GM18873 (cell line): ENCODE measurements around the gene SLC25A30.
"Not testable (repeated sequence)": the region's sequence is repeated elsewhere in the genome, so short reads cannot be mapped to it uniquely, and the experiment has no call there.

Source experiments
- ATAC-seq: cut with Tn5 transposase; IDR thresholded peaks from one replicate; pipeline ENCODE4 v1.9.1; 2021; ENCODE audit warnings: mild to moderate bottlenecking, moderate library complexity, moderate number of reproducible peaks; ENCODE audit not compliant: unreplicated experiment, low FRiP score

SLC25A30 gene

DNA sequence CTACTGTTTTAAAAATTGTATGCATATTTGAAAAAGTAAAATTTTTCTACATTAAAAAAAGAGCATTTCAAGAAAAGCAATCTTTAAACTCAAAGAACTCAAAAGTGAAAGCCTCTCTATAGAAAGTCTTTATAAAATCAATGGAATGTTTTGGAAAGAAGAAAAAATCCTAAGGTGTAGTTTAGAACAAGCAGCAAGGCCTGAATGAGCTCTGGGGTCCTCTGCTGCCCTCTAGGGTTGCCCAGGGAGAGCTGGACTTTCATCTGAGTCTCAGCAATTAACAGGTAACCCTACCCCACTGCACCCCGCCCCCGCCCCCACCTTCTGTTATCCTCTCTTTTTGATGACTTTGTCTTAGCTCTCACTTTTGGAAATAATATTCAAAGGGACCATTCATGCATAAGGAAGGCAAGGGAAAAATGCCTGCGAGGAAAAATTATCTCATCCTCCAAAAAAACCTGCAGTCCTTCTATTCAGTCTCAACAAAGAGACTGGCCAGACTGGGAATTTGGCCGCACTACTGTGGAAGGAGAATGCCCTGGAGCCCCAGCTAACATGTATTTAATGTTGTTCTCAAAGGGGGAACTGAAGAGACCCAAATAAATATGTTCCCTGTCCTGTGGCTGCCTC is 24.1 kb downstream of the SLC25A30 start:
- no peak for ATAC-seq

DNA sequence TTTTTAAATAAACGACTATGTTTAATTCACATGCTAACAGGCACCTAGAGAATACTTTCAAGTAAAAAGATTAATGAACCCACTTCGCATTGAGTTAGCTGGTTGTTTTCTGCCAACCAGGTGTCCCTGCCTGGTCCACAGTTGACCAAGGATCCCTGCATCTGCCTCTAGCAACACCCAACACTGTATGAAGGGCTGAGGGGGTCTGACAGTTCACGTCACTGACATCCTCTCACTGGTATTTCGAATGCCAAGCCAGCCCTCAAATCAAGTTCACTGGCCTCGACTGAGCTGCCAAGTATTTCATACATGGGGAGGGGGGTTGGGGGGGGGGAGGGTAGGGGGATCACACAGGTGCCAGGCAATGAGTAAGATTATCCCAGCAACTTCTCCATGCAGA is 25.4 kb downstream of the SLC25A30 start:
- no peak for ATAC-seq

DNA sequence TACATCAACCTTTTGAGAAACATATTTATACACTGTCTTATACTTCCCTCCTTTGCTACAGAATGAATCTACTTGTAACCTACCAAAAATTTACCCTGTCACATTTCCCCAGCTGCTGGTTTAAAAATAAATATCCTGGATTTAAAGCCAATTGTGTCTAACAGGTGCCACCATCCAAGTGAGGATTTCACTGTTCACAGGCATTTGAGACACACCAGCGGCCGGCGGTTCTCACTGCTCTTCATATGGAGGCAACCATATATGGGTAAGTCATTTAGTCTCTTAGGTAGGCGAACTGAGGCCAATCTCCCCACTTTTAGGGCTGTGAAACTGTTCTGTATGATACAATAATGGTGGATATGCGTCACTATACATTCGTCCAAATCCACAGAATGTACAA is 26.2 kb downstream of the SLC25A30 start:
- ATAC-seq: no peak

DNA sequence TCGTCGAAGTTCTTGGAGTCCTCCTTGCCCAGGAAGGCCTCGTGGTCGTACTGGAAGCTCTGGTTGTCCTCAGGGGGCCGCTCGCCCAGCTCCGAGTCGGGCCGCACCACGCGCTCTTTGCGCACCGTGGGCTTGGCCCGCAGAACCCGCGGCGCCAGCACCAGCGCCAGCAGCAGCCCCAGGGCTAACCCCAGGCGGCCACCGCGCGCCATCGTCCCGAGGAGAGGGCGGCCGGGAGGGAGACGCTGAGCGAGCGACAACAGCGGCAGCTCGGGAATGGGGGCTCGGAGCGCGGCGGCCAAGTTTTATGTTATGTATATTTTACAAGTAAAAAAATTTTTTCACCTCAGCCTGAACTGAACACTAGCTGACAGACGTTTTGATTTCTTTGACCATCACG is 27.0 kb downstream of the SLC25A30 start:
- ATAC-seq: not testable (repeated sequence)

DNA sequence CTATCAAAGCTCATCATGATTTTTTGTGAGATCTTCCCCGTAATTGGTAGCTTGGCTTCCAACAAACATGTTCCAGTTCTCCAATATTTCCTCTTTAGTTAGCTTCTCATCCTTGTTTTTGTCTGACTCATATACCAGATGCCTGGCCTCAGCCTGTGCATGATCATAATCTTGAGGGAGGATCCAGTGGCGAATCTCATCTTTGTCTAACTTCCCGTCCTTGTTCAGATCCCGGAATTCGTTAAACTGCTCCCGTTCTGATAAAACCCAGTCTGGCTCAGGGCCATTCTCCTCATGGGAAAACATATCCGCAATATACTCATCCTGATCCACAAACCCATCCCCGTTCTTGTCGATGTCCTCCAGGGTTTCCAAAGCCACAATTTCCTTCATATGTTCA is 27.8 kb downstream of the SLC25A30 start:
- ATAC-seq: not testable (repeated sequence)

DNA sequence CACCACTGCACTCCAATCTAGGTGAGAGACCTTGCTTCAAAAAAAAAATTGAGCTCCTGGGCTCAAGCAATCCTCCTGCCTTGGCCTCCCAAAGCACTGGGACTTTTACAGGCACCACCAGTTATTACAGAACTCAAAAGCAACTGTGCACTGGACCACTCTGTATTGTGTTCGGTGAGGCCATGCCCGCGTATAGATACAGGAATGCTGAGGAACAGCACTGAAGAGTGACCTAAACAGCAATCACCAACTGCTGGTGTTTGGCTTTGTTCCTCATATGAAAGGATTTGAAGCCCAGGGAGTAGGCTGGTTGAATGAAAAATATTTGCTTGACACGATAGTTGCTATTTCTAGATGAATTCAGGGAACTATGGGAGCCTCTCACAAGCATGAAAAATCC is 29.5 kb downstream of the SLC25A30 start:
- ATAC-seq: no peak

DNA sequence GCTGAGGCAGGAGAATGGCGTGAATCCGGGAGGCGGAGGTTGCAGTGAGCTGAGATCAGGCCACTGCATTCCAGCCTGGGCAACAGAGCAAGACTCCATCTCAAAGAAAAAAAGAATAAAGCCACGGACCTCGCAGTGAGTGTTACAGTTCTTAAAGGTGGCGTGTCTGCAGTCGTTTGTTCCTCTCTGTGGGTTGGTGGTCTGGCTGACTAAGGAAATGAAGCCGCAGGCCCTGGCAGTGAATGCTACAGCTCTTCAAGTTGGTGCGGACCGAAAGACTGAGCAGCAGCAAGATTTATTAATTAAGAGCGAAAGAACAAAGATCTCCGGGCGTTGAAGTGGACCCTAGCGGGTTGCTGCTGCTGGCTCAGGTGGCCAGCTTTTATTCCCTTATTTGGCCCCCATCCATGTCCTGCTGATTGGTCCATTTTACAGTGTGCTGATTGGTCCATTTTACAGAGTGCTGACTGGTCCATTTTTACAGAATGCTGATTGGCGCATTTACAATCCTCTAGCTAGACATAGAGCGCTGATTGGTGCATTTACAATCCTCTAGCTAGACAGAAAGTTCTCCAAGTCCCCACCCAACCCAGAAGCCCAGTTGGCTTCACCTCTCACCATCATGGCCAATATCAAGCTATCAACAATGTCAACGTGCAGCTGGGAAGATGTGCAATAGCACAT is 31.1 kb downstream of the SLC25A30 start:
- not testable (repeated sequence) for ATAC-seq

DNA sequence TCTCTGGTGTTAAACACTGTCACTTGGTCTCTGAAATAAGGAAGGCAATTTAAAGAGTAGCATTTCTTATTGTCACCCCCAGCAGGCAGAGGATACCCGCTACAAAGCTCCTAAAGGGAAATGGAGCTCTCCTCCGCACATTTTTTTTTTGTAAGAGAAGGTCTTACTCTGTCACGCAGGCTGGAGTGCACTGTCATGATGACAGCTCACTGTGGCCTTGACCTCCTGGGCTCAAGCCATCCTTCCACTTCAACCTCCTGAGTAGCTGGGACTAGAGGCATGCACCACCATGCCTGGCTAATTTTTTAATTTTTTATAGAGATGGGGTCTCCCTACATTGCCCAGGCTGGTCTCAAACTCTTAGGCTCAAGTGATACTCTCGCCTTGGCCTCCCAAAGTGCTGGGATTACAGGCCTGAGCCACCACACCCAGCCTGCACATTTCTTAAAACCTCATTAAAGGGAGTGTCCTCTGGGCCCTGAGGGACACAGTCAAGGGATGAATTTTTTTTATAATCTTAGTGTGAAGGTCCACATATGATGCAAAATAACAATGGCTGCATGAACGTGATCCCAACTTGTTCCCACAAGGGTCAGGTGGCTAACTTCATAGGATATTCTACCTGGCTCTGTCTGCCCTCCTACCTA is 32.1 kb downstream of the SLC25A30 start:
- no peak for ATAC-seq

DNA sequence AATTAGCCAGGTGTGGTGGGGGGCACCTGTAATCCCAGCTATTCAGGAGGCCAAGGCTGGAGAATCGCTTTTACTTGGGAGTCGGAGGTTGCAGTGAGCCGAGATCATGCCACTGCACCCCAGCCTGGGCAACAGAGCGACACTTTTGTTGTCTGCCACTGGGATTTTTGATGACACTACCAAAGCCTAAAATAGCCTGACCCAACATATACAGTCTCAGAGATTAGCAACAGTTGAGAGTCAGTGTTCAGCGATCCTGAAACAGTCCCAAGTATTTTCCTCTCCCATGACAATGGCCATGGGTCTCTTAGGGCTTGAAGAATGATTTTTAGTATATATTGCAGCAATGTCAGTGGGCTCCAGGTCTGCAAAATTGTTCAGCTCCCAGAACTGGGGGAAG is 32.9 kb downstream of the SLC25A30 start:
- no peak for ATAC-seq

DNA sequence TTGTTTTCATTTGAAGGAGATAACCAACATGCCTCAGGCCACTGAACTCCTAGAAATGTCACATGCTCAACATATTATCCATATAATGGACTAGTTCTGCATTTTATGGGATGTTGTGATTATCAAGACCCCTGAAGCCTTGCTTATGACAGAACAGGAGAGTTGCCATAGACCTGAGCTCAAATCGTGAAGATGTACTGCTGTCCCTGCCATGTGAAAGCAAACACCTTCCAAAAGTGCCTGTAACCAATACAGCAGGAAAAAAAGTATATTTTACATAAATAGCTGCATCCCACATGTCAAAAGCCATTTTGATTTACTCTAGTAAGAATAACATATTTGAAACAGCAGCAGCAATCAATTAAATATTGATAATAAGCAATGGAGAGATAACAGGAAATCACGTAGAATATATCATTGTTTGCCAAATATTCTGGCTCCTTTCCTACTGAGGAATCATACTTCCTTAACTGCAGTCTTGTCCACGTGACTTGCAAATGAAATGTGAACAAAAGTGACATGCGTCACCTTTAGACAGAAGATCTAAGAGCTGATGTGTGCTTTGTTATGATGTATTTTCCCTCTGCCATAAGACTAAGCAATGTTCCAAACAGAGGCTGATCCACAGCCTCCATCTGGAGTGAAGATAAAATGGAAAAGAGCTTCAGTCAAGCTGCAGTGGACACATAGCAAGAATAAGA is 33.5 kb downstream of the SLC25A30 start:
- no peak for ATAC-seq

DNA sequence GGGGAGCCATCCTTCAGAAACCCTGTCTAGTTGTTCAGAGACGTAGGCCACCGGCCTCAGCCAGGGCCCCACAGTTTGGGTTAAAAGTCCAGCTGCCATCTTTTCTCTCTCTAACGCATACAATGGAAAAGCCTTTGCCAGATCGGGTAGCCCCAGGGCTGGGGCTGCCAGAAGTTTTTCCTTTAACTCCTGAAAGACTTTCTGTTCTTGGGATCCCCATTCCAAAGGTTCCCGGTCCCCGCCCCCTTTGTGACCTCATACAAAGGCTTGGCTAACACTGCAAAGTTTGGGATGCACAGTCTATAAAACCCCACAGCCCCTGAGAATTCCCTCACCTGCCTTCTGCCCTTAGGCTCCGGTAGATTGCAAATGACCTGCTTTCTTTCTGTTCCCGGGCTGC is 35.4 kb downstream of the SLC25A30 start:
- not testable (repeated sequence) for ATAC-seq

DNA sequence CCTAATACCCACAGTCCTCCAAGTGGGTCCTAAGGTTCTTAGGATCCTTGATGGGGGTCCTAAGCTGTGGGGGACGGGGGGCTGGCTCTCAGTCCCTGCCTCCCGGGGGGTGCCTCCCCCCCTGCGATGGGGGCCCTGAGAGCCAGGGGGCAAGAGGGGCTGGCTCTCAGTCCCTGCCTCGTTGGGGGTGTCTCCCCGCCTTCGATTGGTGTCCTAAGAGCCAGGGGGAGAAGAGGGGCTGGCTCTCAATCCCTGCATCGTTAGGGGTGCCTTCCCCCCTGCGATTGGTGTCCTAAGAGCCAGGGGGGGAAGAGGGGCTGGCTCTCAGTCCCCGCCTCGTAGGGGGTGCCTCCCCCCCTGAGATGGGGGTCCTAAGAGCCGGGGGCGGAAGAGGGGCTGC is 37.0 kb downstream of the SLC25A30 start:
- no peak for ATAC-seq

DNA sequence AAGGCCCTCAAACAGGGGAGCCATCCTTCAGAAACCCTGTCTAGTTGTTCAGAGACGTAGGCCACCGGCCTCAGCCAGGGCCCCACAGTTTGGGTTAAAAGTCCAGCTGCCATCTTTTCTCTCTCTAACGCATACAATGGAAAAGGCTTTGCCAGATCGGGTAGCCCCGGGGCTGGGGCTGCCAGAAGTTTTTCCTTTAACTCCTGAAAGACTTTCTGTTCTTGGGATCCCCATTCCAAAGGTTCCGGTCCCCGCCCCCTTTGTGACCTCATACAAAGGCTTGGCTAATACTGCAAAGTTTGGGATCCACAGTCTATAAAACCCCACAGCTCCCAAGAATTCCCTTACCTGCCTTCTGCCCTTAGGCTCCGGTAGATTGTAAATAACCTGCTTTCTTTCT is 37.5 kb downstream of the SLC25A30 start:
- ATAC-seq: not testable (repeated sequence)

DNA sequence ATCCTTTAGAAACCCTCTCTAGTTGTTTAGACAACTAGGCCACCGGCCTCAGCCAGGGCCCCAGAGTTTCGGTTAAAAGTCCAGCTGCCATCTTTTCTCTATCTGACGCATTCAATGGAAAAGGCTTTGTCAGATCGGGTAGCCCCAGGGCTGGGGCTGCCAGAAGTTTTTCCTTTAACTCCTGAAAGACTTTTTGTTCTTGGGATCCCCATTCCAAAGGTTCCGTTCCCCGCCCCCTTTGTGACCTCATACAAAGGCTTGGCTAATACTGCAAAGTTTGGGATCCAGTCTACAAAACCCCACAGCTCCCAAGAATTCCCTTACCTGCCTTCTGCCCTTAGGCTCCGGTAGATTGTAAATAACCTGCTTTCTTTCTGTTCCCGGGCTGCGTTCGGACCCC is 38.7 kb downstream of the SLC25A30 start:
- not testable (repeated sequence) for ATAC-seq

DNA sequence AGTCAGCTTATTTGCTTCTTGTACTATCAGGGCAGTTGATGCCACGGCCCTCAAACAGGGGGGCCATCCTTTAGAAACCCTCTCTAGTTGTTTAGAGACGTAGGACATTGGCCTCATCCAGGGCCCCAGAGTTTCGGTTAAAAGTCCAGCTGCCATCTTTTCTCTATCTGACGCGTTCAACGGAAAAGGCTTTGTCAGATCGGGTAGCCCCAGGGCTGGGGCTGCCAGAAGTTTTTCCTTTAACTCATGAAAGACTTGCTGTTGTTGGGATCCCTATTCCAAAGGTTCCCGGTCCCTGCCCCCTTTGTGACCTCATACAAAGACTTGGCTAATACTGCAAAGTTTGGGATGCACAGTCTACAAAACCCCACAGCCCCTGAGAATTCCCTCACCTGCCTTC is 39.4 kb downstream of the SLC25A30 start:
- ATAC-seq: not testable (repeated sequence)

DNA sequence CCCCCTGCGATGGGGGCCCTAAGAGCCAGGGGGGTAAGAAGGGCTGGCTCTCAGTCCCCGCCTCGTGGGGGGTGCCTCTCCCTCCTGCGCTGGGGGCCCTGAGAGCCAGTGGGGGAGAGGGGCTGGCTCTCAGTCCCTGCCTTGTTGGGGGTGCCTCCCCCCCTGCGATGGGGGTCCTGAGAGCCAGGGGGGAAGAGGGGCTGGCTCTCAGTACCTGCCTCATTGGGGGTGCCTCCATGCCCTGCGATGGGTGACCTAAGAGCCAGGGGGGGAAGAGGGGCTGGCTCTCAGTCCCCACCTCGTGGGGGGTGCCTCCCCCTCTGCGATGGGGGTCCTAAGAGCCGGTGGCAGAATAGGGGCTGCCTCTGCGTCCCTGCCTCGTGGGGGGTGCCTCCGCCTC is 40.9 kb downstream of the SLC25A30 start:
- ATAC-seq: not testable (repeated sequence)

DNA sequence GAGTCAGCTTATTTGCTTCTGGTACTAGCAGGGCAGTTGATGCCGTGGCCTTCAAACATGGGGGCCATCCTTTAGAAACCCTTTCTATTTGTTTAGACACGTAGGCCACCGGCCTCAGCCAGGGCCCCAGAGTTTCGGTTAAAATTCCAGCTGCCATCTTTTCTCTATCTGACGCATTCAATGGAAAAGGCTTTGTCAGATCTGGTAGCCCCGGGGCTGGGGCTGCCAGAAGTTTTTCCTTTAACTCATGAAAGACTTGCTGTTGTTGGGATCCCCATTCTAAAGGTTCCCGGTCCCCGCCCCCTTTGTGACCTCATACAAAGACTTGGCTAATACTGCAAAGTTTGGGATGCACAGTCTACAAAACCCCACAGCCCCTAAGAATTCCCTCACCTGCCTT is 41.5 kb downstream of the SLC25A30 start:
- ATAC-seq: not testable (repeated sequence)

DNA sequence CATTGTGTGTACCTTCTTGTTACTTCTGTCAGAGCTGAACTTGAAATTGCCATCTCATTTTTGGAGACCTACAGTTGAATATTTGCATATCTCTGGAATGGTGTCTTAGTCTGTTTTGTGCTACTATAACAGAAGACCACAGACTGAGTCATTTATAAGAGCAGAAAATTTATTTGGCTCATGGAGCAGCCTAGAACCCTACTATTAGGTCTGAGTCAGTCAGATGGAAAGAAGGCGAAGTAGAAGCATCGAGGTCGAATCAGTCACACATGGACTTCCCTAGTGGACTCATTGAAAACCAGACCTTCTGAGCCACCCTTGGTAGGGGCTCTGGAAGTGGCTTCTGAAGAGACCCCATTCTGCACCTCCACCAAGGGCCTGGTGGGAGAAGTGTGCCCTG is 43.3 kb downstream of the SLC25A30 start:
- ATAC-seq: no peak

DNA sequence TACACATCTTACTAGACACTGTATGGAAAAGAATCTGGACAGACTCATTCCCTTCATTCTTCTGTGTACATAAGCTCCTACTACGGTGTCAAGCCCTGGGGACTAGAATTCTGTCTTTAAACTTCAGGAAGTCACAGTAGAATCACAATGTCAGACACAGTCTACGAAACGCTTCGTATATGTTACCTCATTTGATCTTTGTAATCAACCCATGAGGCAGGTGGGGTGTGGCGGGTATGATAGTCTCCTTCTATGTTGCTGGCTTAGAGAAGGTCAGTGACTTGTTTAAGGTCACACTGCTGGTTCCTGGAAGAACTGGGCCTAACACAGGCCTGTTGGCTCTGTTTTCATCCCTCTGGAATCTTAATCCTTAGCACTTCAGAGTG is 45.0 kb downstream of the SLC25A30 start:
- no peak for ATAC-seq

DNA sequence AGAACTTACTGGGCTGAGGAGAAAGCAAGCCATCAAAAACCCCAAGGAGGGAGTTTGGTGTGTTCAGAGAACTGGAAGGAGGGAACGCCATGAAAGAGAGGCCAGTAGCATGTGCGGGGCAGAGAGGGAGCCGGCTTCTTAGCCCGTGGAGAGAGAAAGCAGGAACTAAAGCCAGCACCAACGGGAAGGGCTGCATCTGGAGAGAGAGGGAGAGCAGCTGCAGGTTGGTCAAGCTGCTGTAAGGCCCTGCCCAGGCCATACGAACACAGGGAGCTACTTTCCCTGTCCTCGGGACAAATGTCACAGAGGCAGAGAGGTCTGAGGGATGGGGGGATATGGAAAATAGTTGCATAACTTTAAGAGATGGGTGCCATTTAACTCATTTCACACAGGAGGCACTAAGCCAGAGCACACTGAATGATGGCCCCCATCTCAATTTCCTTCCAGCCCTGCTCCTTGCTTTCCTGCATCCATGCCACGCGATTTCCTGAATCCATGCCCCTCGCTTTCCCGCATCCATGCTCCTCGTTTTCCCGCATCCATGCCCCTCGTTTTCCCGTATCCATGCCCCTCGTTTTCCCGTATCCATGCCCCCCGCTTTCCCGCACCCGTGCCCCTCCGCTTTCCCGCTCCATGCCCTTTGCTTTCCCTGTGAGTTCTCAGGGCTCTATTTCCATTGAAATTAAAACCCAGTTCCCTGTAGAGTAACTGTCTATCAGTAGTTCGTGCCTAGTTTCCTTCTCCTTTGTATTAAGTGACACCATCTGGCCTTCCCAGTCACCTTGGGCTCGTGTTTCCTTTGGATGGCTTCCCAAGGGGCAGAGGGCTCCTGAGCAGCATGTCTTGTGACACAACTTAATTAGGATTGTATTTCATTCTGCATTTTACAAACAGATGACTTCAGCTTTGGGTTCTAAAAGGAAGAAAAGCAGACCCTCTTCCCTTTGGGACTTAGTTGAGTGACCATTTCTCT is 45.7 kb downstream of the SLC25A30 start:
- no peak for ATAC-seq
